Neural progenitor cell (in vitro differentiated cells): ENCODE data around the gene KIAA0586. TPM values are rescaled to one million over a fixed set of nuclear protein-coding genes. Genes with fewer than 3 reads are reported as not detected.

Experiments
- DNase-seq: peaks from one replicate; pipeline ENCODE4 v3.0.0-alpha.2; 2016; ENCODE audit warnings: low spot score
- H2AFZ ChIP-seq: fragments of 200-600 bp; sonication (generic); replicated peaks from 2 replicates; pipeline ENCODE4 v1.6.1; 2016; ENCODE audit warnings: antibody characterized with exemption
- H3F3A ChIP-seq: fragments of 200-600 bp; sonication (generic); 2 replicates; pipeline ENCODE4 v1.6.1; 2016; ENCODE audit warnings: antibody characterized with exemption, low read depth
- H3K27ac ChIP-seq: fragments of 200-600 bp; sonication (generic); 2 replicates; pipeline ENCODE4 v1.5.1; 2016; ENCODE audit warnings: mild to moderate bottlenecking
- H3K27me3 ChIP-seq: fragments of 200-600 bp; sonication (generic); 2 replicates; pipeline ENCODE4 v1.6.1; 2016; ENCODE audit warnings: mild to moderate bottlenecking, moderate library complexity
- H3K36me3 ChIP-seq: fragments of 200-600 bp; sonication (generic); 2 replicates; pipeline ENCODE4 v1.5.1; 2016
- H3K4me1 ChIP-seq: fragments of 200-600 bp; sonication (generic); 2 replicates; pipeline ENCODE4 v1.6.1; 2016; ENCODE audit warnings: mixed run types
- H3K4me2 ChIP-seq: fragments of 200-600 bp; sonication (generic); 2 replicates; pipeline ENCODE4 v1.6.1; 2016
- H3K4me3 ChIP-seq: fragments of 200-600 bp; sonication (generic); 2 replicates; pipeline ENCODE4 v1.5.1; 2016
- H3K79me2 ChIP-seq: fragments of 200-600 bp; sonication (generic); 2 replicates; pipeline ENCODE4 v1.6.1; 2016; ENCODE audit warnings: low read depth
- H3K9ac ChIP-seq: fragments of 200-600 bp; sonication (generic); 2 replicates; pipeline ENCODE4 v1.6.1; 2016
- H3K9me3 ChIP-seq: fragments of 200-600 bp; sonication (generic); 2 replicates; pipeline ENCODE4 v1.5.1; 2016; ENCODE audit warnings: low read depth
- H4K20me1 ChIP-seq: fragments of 200-600 bp; sonication (generic); 2 replicates; pipeline ENCODE4 v1.6.1; 2016; ENCODE audit warnings: low read depth
- H3K27ac Mint-ChIP-seq: 3 replicates; pipeline ENCODE4 v1.8.0; 2021; ENCODE audit warnings: mixed read lengths
- H3K27me3 Mint-ChIP-seq: 2 replicates; pipeline ENCODE4 v1.8.0; 2022; ENCODE audit warnings: low read depth, mild to moderate bottlenecking, inconsistent platforms, moderate library complexity, mixed read lengths; ENCODE audit not compliant: insufficient read depth
- H3K36me3 Mint-ChIP-seq: 3 replicates; pipeline ENCODE4 v1.8.0; 2021; ENCODE audit warnings: mixed read lengths
- H3K4me1 Mint-ChIP-seq: 3 replicates; pipeline ENCODE4 v1.8.0; 2021; ENCODE audit warnings: mixed read lengths
- H3K4me3 Mint-ChIP-seq: 3 replicates; pipeline ENCODE4 v1.8.0; 2021; ENCODE audit warnings: mild to moderate bottlenecking, moderate library complexity, mixed read lengths
- H3K9me3 Mint-ChIP-seq: 3 replicates; pipeline ENCODE4 v1.8.0; 2020; ENCODE audit warnings: mixed read lengths
- CTCF ChIP-seq: fragments of 200-600 bp; sonication (generic); IDR thresholded peaks from 2 replicates; pipeline ENCODE4 v1.5.1; 2017; ENCODE audit warnings: antibody characterized with exemption, mild to moderate bottlenecking
- EZH2 ChIP-seq: fragments of 200-600 bp; sonication (generic); IDR thresholded peaks from 2 replicates; pipeline ENCODE4 v1.6.1; 2017; ENCODE audit warnings: antibody characterized with exemption, mild to moderate bottlenecking, moderate library complexity
- EZH2phosphoT487 ChIP-seq: fragments of 200-600 bp; sonication (generic); IDR thresholded peaks from 2 replicates; pipeline ENCODE4 v1.6.1; 2017; ENCODE audit warnings: antibody characterized with exemption
- total RNA-seq: library from RNA; depleted of rRNA; stranded (reverse); fragments of >200 nt; gene quantifications from 2 replicates; pipeline ENCODE4 v1.2.3, GENCODE V29; 2015; ENCODE audit warnings: low replicate concordance

The KIAA0586 gene
- total RNA-seq, 1 donor from 2014 or later: 79.4 TPM

GRCh38 chr14:58479975-58480374 lies 52.5 kb downstream of the KIAA0586 start:
- H3K4me1 ChIP-seq: no peaks in the 10 kb centered on the region
- no peak overlapping the region for H3K4me2 ChIP-seq
- H3K79me2 ChIP-seq: no peaks in the 10 kb centered on the region
- H3K4me3 ChIP-seq: no peak overlapping the region
- no peaks in the 10 kb centered on the region for H3K4me1 Mint-ChIP-seq
- H3K9me3 ChIP-seq: no peaks in the 10 kb centered on the region
- no peak overlapping the region for H2AFZ ChIP-seq
- peaks cover 8% of the 10 kb centered on the region for H3K36me3 ChIP-seq
- no peaks in the 10 kb centered on the region for H3K9me3 Mint-ChIP-seq
- no peak overlapping the region for H3K4me3 Mint-ChIP-seq
- TF ChIP-seq CTCF (no peak), EZH2phosphoT487 (no peak), EZH2 (no peak)
- no peak overlapping the region for H3K9ac ChIP-seq
- no peak overlapping the region for H3K27ac Mint-ChIP-seq
- peaks cover 8% of the 10 kb centered on the region for H3K36me3 Mint-ChIP-seq
- H3F3A ChIP-seq: no peaks in the 10 kb centered on the region
- H3K27me3 Mint-ChIP-seq: no peaks in the 10 kb centered on the region
- no peak for DNase-seq
- no peaks in the 10 kb centered on the region for H3K27me3 ChIP-seq
- H4K20me1 ChIP-seq: no peaks in the 10 kb centered on the region
- no peak overlapping the region for H3K27ac ChIP-seq

GRCh38 chr14:58484176-58484575 lies 56.7 kb downstream of the KIAA0586 start:
- H3K27ac ChIP-seq: no peak overlapping the region
- H3K27me3 ChIP-seq: no peaks in the 10 kb centered on the region
- H4K20me1 ChIP-seq: no peaks in the 10 kb centered on the region
- no peak overlapping the region for H3K27ac Mint-ChIP-seq
- peaks cover 8% of the 10 kb centered on the region for H3K36me3 ChIP-seq
- no peak overlapping the region for H2AFZ ChIP-seq
- H3K4me1 ChIP-seq: no peaks in the 10 kb centered on the region
- DNase-seq: no peak
- H3K9ac ChIP-seq: no peak overlapping the region
- H3K4me3 Mint-ChIP-seq: no peak overlapping the region
- H3K4me1 Mint-ChIP-seq: no peaks in the 10 kb centered on the region
- H3K4me3 ChIP-seq: no peak overlapping the region
- TF ChIP-seq EZH2phosphoT487 (no peak), EZH2 (no peak), CTCF (no peak)
- no peaks in the 10 kb centered on the region for H3K9me3 ChIP-seq
- H3K4me2 ChIP-seq: no peak overlapping the region
- no peaks in the 10 kb centered on the region for H3K79me2 ChIP-seq
- no peaks in the 10 kb centered on the region for H3K27me3 Mint-ChIP-seq
- H3K9me3 Mint-ChIP-seq: no peaks in the 10 kb centered on the region
- peaks cover 8% of the 10 kb centered on the region for H3K36me3 Mint-ChIP-seq
- H3F3A ChIP-seq: no peaks in the 10 kb centered on the region

- Histone ChIP-seq H4K20me1 (no peaks in the 10 kb centered on the region), H3K27me3 (no peaks in the 10 kb centered on the region), H3K27ac (no peak overlapping the region), H3K9me3 (no peaks in the 10 kb centered on the region), H3K4me2 (no peak overlapping the region), H3K79me2 (no peaks in the 10 kb centered on the region), H3K36me3 (peaks cover 23% of the 10 kb centered on the region), H3K4me1 (no peaks in the 10 kb centered on the region), H2AFZ (no peak overlapping the region), H3K9ac (no peak overlapping the region), H3F3A (no peaks in the 10 kb centered on the region), H3K4me3 (no peak overlapping the region)
- no peak for DNase-seq
- no peaks in the 10 kb centered on the region for H3K27me3 Mint-ChIP-seq
- no peak overlapping the region for H3K27ac Mint-ChIP-seq
- no peak overlapping the region for H3K4me3 Mint-ChIP-seq
- no peaks in the 10 kb centered on the region for H3K9me3 Mint-ChIP-seq
- peaks cover 9% of the 10 kb centered on the region for H3K36me3 Mint-ChIP-seq
- TF ChIP-seq EZH2phosphoT487 (no peak), CTCF (no peak), EZH2 (no peak)
- no peaks in the 10 kb centered on the region for H3K4me1 Mint-ChIP-seq
Observed at GRCh38 chr14:58488550-58488949, 61.0 kb downstream of the KIAA0586 start.
